Lower leg skin (tissue), 3 donors: Measurements from ENCODE around the gene BIN1.

Experiments used
- CTCF ChIP-seq, 3 donors: fragments of 450-650 bp; IDR thresholded peaks; one replicate each; pipeline ENCODE4 v1.5.1; 2016; ENCODE audit warnings: antibody characterized with exemption in 3 of 3, mild to moderate bottlenecking in 3 of 3, moderate library complexity in 2 of 3
- POLR2A ChIP-seq, 2 donors: fragments of 450-650 bp; IDR thresholded peaks; one replicate each; pipeline ENCODE4 v1.6.1; 2016 to 2017; ENCODE audit warnings: antibody characterized with exemption in 2 of 2, mild to moderate bottlenecking in 1 of 2, moderate library complexity in 1 of 2

- TF ChIP-seq POLR2A (IDR thresholded peaks at IDR 0.05), result no peak
- TF ChIP-seq CTCF (IDR thresholded peaks at IDR 0.05), result no peak
These were observed 26.6 kb downstream of the BIN1 start for GRCh38 chr2:127080226-127080937.
